HepG2 (cell line): ENCODE results near the gene PPP2R2C. TPM values are rescaled to one million over a fixed set of nuclear protein-coding genes. Genes with fewer than 3 reads are reported as not detected.
A peak's percentile ranks its signal among the peaks of the same experiment; 100 is the strongest.

Source experiments
- ATAC-seq: fragments of 200-7000 bp; cut with Tn5 transposase; 3 replicates; pipeline ENCODE4 v1.9.1; 2020; ENCODE audit warnings: mild to moderate bottlenecking, moderate library complexity
- BruUV-seq: library from RNA; stranded (reverse); fragments of 400-500 nt; replicated peaks from 2 replicates; lab custom pipeline; 2021; lab: Mats Ljungman, UMichigan
- CTCF ChIA-PET: fragments of 300-600 bp; formaldehyde crosslinking; extraction: SDS; loops from one replicate; lab custom pipeline; 2021; ENCODE audit warnings: low total read pairs, inconsistent platforms, low intra/inter-chr PET ratio; lab: Yijun Ruan, JAX
- POLR2A ChIA-PET: fragments of 350-600 bp; sonication (Branson Sonifier 250); formaldehyde crosslinking; loops from one replicate; lab custom pipeline; 2020; ENCODE audit warnings: antibody characterized with exemption, inconsistent platforms; lab: Yijun Ruan, JAX
- DNase-seq: peaks from one replicate; pipeline ENCODE4 v3.0.0-alpha.2; 2015; ENCODE audit warnings: low spot score
- FAIRE-seq: peaks from 3 replicates; lab custom pipeline; 2011; peaks lifted over from hg19 to GRCh38; lab: Jason Lieb, UNC
- H2AFZ ChIP-seq: one replicate; pipeline ENCODE4 v1.6.1; 2011; ENCODE audit warnings: low read length, inconsistent platforms
- H3K27ac ChIP-seq: fragments of 300-600 bp; 3 replicates; pipeline ENCODE4 v1.8.0; 2011; ENCODE audit warnings: mixed run types, mild to moderate bottlenecking, mixed read lengths, low read length, inconsistent platforms; ENCODE audit not compliant: insufficient read depth; ENCODE audit errors: extremely low read length
- H3K27me3 ChIP-seq, 2 experiments: fragments of 200-600 bp in 1 of 2; 2 replicates in 1 of 2; 3 replicates in 1 of 2; pipeline versions ENCODE4 v1.6.0 to v1.8.0; 2011; ENCODE audit warnings: low read length in 2 of 2, mild to moderate bottlenecking in 2 of 2, moderate library complexity in 2 of 2, inconsistent platforms in 1 of 2; ENCODE audit not compliant: insufficient read depth in 2 of 2, control insufficient read depth in 1 of 2
- H3K36me3 ChIP-seq, 2 experiments: fragments of 200-600 bp in 1 of 2; replicated peaks in 1 of 2; 2 replicates in 1 of 2; 3 replicates in 1 of 2; pipeline versions ENCODE4 v1.5.1 to v1.8.0; 2011; ENCODE audit warnings: low read length in 2 of 2, inconsistent platforms in 1 of 2; ENCODE audit not compliant: insufficient read depth in 2 of 2, control insufficient read depth in 1 of 2
- H3K4me1 ChIP-seq: 2 replicates; pipeline ENCODE4 v1.5.1; 2012; ENCODE audit warnings: low read length, inconsistent platforms; ENCODE audit not compliant: insufficient read depth
- H3K4me2 ChIP-seq: 2 replicates; pipeline ENCODE4 v1.6.0; 2011; ENCODE audit warnings: low read depth, low read length, inconsistent platforms
- H3K4me3 ChIP-seq, 3 experiments: fragments of 200-600 bp in 1 of 3; sonication (generic), shearing (Covaris generic) in 1 of 3; replicated peaks in 1 of 3; 2 replicates each; pipeline ENCODE4 v1.5.1; 2011 to 2016; ENCODE audit warnings: low read length in 3 of 3, inconsistent platforms in 2 of 3, low read depth in 2 of 3, mild to moderate bottlenecking in 2 of 3, control low read depth in 1 of 3, mixed read lengths in 1 of 3; ENCODE audit not compliant: insufficient read depth in 1 of 3
- H3K79me2 ChIP-seq: one replicate; pipeline ENCODE4 v1.6.1; 2011; ENCODE audit warnings: low read length, inconsistent platforms; ENCODE audit not compliant: insufficient read depth
- H3K9ac ChIP-seq: 2 replicates; pipeline ENCODE4 v1.6.0; 2011; ENCODE audit warnings: mild to moderate bottlenecking, low read depth, low read length, inconsistent platforms; ENCODE audit not compliant: insufficient read depth
- H3K9me3 ChIP-seq: 2 replicates; pipeline ENCODE4 v1.5.1; 2012; ENCODE audit warnings: mild to moderate bottlenecking, low read length
- H4K20me1 ChIP-seq: 2 replicates; pipeline ENCODE4 v1.6.0; 2011; ENCODE audit warnings: inconsistent platforms, mild to moderate bottlenecking, low read length, moderate library complexity; ENCODE audit not compliant: insufficient read depth
- PAWR ChIP-seq: sonication (generic); formaldehyde crosslinking; IDR thresholded peaks from 2 replicates; pipeline ENCODE4 v1.4.0; 2020; ENCODE audit warnings: missing genetic modification reagents, mild to moderate bottlenecking, borderline replicate concordance
- PAXIP1 ChIP-seq: sonication (generic); formaldehyde crosslinking; conservative IDR thresholded peaks from 2 replicates; pipeline ENCODE4 v1.4.0; 2020; ENCODE audit warnings: mild to moderate bottlenecking, missing genetic modification reagents, moderate library complexity
- TAF1 ChIP-seq: sonication (generic); formaldehyde crosslinking; IDR thresholded peaks from 2 replicates; pipeline ENCODE4 v1.4.0; 2020; ENCODE audit warnings: missing genetic modification reagents
- ZNF101 ChIP-seq: sonication (generic); formaldehyde crosslinking; IDR thresholded peaks from 2 replicates; pipeline ENCODE4 v1.4.0; 2020; ENCODE audit warnings: mild to moderate bottlenecking, low read depth, missing genetic modification reagents, borderline replicate concordance
- ZNF598 ChIP-seq: sonication (generic); formaldehyde crosslinking; IDR thresholded peaks from 2 replicates; pipeline ENCODE4 v1.5.1; 2020; ENCODE audit warnings: mild to moderate bottlenecking, missing genetic modification reagents, borderline replicate concordance
- ZNF687 ChIP-seq: sonication (generic); formaldehyde crosslinking; IDR thresholded peaks from 2 replicates; pipeline ENCODE4 v1.5.1; 2020; ENCODE audit warnings: mild to moderate bottlenecking, missing genetic modification reagents, moderate library complexity
- ZSCAN30 ChIP-seq: sonication (generic); formaldehyde crosslinking; IDR thresholded peaks from 2 replicates; pipeline ENCODE4 v1.5.0; 2020; ENCODE audit warnings: mild to moderate bottlenecking, missing genetic modification reagents
- WGBS: methylation state at CpG from one replicate; pipeline ENCODE4 v1.1.6; 2017; ENCODE audit warnings: low lambda C conversion rate; 5-methylcytosine and 5-hydroxymethylcytosine counted together
- in situ Hi-C: cut with HindIII; loops from 2 replicates; pipeline ENCODE4 v1.10.0; 2017; ENCODE audit warnings: low pct_unique_long_range_greater_than_20kb; ENCODE audit not compliant: extremely low pct_ligation_motif_present
- intact Hi-C: fragments of 100-400 bp; cut with micrococcal nuclease; formaldehyde crosslinking; loops from one replicate; pipeline ENCODE4 v1.10.0; 2022; ENCODE audit not compliant: unreplicated experiment
- polyA plus RNA-seq, 8 experiments: library from polyadenylated mRNA; depleted of rRNA in 3 of 8; stranded (reverse) in 7 of 8; unstranded in 1 of 8; fragments of >200 nt; fragmentation: Illumina TruSeq in 4 of 8; extraction: Trizol in 4 of 8; gene quantifications; 2 replicates each; pipeline versions ENCODE4 v1.2.1 to v1.2.3, GENCODE V29; 2011 to 2016; ENCODE audit warnings: low read depth in 4 of 8, missing spikeins in 1 of 8, mixed read lengths in 1 of 8; ENCODE audit not compliant: insufficient read depth in 1 of 8
- total RNA-seq, 5 experiments: library from RNA; depleted of rRNA; stranded (reverse); fragments of >200 nt; fragmentation: Illumina TruSeq; extraction: Trizol; gene quantifications; 2 replicates each; pipeline ENCODE4 v1.2.3, GENCODE V29; 2016; ENCODE audit warnings: low read depth in 1 of 5

PPP2R2C gene
- total and polyA plus RNA-seq, 2 of the 13 experiments (the other 11 are each of a cell fraction or from before 2014, with no cell fraction given): 0.60 to 8.6 TPM

GRCh38 chr4:6307230-6307629 is 165.2 kb downstream of the PPP2R2C start:
- no peak for FAIRE-seq
- Histone ChIP-seq H3K27me3 (no peaks in the 10 kb centered on the region), H4K20me1 (no peaks in the 10 kb centered on the region), H3K9ac (no peak overlapping the region), H3K36me3 (peaks cover 7 to 18% of the 10 kb centered on the region in 2 experiments), H3K9me3 (no peaks in the 10 kb centered on the region), H3K27ac (no peak overlapping the region), H3K79me2 (no peaks in the 10 kb centered on the region), H3K4me1 (peaks cover 43% of the 10 kb centered on the region), H3K4me3 (no peak overlapping the region), H3K4me2 (peak overlapping the region; percentile 9; the same call in 1 of the 2 replicates), H2AFZ (no peak overlapping the region)
- ChIA-PET CTCF (no interaction called here), POLR2A (interaction anchor here (4.4 kb wide), 1 partner anchor 36 kb away, joined by 41 read pairs; the partner anchor contains the start of gene WFS1)
- WGBS: 93% methylated on average over 3 of the region's 12 CpGs
- DNase-seq: no peak
- ATAC-seq: no peak
- in situ Hi-C loops: no loop called here
- intact Hi-C loops: no loop called here
- no TSS peak for BruUV-seq
- TF ChIP-seq PAXIP1 (CRISPR knock-in tag) (no peak), TAF1 (CRISPR knock-in tag) (no peak), ZSCAN30 (no peak), ZNF101 (no peak), ZNF687 (CRISPR knock-in tag) (0 out of 2 replicates have a peak, but pooled peaks have one; percentile 13), ZNF598 (CRISPR knock-in tag) (no peak), PAWR (no peak)
